NB4 (cell line): Measurements from ENCODE around the gene IL17C.

ENCODE experiments used
- DNase-seq: peaks from one replicate; pipeline ENCODE4 v3.0.0; 2010; ENCODE audit warnings: low read depth
- H3K4me3 ChIP-seq: one replicate; pipeline ENCODE4 v1.5.1; 2011; ENCODE audit warnings: mild to moderate bottlenecking, low read depth, low read length, moderate library complexity
- CTCF ChIP-seq: IDR thresholded peaks from one replicate; pipeline ENCODE4 v1.5.1; 2012; ENCODE audit warnings: low read depth, low read length
- MAX ChIP-seq: IDR thresholded peaks from 2 replicates; pipeline ENCODE4 v1.6.1; 2011; ENCODE audit warnings: low read depth, low read length
- MYC ChIP-seq: IDR thresholded peaks from 2 replicates; pipeline ENCODE4 v1.6.1; 2011; ENCODE audit warnings: low read depth, low read length
- POLR2A ChIP-seq: IDR thresholded peaks from 2 replicates; pipeline ENCODE4 v1.6.1; 2011; ENCODE audit warnings: mild to moderate bottlenecking; ENCODE audit not compliant: insufficient read length; ENCODE audit errors: extremely low read depth

The IL17C gene

GRCh38 chr16:88638323-88639230, at the start of gene IL17C:
Gene IL17C (plus strand): TSS chr16:88638572. CDS start chr16:88638642, 70 bp downstream.
- TF ChIP-seq CTCF (no peak), MYC (no peak), MAX (no peak), POLR2A (no peak)
- no peak within 1 kb of the TSS for H3K4me3 ChIP-seq
- DNase-seq: no peak

GRCh38 chr16:88588754-88589153, 49.6 kb upstream of the IL17C start:
- no peak overlapping the region for H3K4me3 ChIP-seq
- DNase-seq: no peak
- no peak for TF ChIP-seq MYC
- no peak for TF ChIP-seq CTCF
- no peak for TF ChIP-seq MAX
- TF ChIP-seq POLR2A: no peak

GRCh38 chr16:88589441-88589840, 48.9 kb upstream of the IL17C start:
- no peak for DNase-seq
- no peak for TF ChIP-seq MYC
- TF ChIP-seq MAX: no peak
- no peak for TF ChIP-seq POLR2A
- no peak for TF ChIP-seq CTCF
- no peak overlapping the region for H3K4me3 ChIP-seq

GRCh38 chr16:88591577-88592021, 46.8 kb upstream of the IL17C start:
- DNase-seq: peak; percentile 29

GRCh38 chr16:88593061-88593460, 45.3 kb upstream of the IL17C start:
- no peak for DNase-seq
- H3K4me3 ChIP-seq: no peak overlapping the region
- TF ChIP-seq POLR2A: no peak
- no peak for TF ChIP-seq CTCF
- TF ChIP-seq MAX: no peak
- TF ChIP-seq MYC: no peak

More at GRCh38 chr16:88591577-88592021, 46.8 kb upstream of the IL17C start:
- TF ChIP-seq POLR2A (no peak), MAX (no peak), CTCF (no peak), MYC (no peak)
- no peak overlapping the region for H3K4me3 ChIP-seq
